Amniotic stem cell (primary cell): ENCODE measurements around the gene EMC9.

Experiments used
- DNase-seq: peaks from one replicate; lab custom pipeline; 2025; lab: John Stamatoyannopoulos, UW

EMC9 gene

GRCh38 chr14:24177041-24177825 lies 35.8 kb upstream of the EMC9 start:
- DNase-seq: no peak

- DNase-seq: no peak
Measured at GRCh38 chr14:24176599-24176998, 35.2 kb upstream of the EMC9 start.

GRCh38 chr14:24172871-24173281 lies 31.5 kb upstream of the EMC9 start:
- DNase-seq: no peak

GRCh38 chr14:24172261-24172860 lies 31.0 kb upstream of the EMC9 start:
- DNase-seq: no peak

- DNase-seq: no peak
Measured at GRCh38 chr14:24171422-24172260, 30.2 kb upstream of the EMC9 start, which contains the start of gene REC8. Gene REC8, plus strand, starts transcription at chr14:24172080. Its CDS starts 473 bp downstream, at chr14:24172553.

- no peak for DNase-seq
Measured at GRCh38 chr14:24167469-24168114, 26.2 kb upstream of the EMC9 start.

GRCh38 chr14:24165785-24166184 lies 24.4 kb upstream of the EMC9 start:
- no peak for DNase-seq

GRCh38 chr14:24164518-24164991 lies 23.2 kb upstream of the EMC9 start:
- DNase-seq: no peak

GRCh38 chr14:24162093-24162492 lies 20.7 kb upstream of the EMC9 start:
- no peak for DNase-seq

GRCh38 chr14:24160850-24161804 lies 19.7 kb upstream of the EMC9 start, which contains the start of gene IRF9:
Gene IRF9, plus strand, starts transcription at chr14:24161265. Its CDS starts 880 bp downstream, at chr14:24162145.
- peak; percentile 92 for DNase-seq

GRCh38 chr14:24160499-24160849 lies 19.1 kb upstream of the EMC9 start:
- DNase-seq: no peak

- no peak for DNase-seq
Measured at GRCh38 chr14:24159777-24160498, 18.5 kb upstream of the EMC9 start.

- no peak for DNase-seq
Measured at GRCh38 chr14:24157331-24157730, 15.9 kb upstream of the EMC9 start.

GRCh38 chr14:24156840-24157239 lies 15.4 kb upstream of the EMC9 start:
- DNase-seq: no peak

GRCh38 chr14:24155100-24155499 lies 13.7 kb upstream of the EMC9 start:
- no peak for DNase-seq

- DNase-seq: no peak
Measured at GRCh38 chr14:24151404-24152080, 10.2 kb upstream of the EMC9 start.

- no peak for DNase-seq
Measured at GRCh38 chr14:24150993-24151392, 9.6 kb upstream of the EMC9 start.

GRCh38 chr14:24150567-24150966 lies 9.2 kb upstream of the EMC9 start:
- DNase-seq: no peak

GRCh38 chr14:24150061-24150460 lies 8.7 kb upstream of the EMC9 start:
- DNase-seq: no peak
